ENCODE measurements around the gene ADAP1. TPM values are rescaled to one million over a fixed set of nuclear protein-coding genes. Genes with fewer than 3 reads are reported as not detected.

ADAP1 gene
- total RNA-seq, 4 donors from 2014 or later = 9.1 to 18.8 (median 9.9) TPM

- H3K4me3 ChIP-seq (ENCODE audit: low read depth, poor library complexity, severe bottlenecking) = no peak overlapping the region
- intact Hi-C loops (cut with DNase I; ENCODE audit: low total_unique reads) = no loop called here
- 75 to 78% methylated on average over 10 of the region's 10 CpGs for WGBS, 2 donors
- TF ChIP-seq POLR2A (IDR thresholded peaks at IDR 0.05) = no peak
- DNase-seq (ENCODE audit: low spot score in 2 of 2) = no peak
Measured at GRCh38 chr7:972676-973309, 18.3 kb upstream of the ADAP1 start.

- H3K4me3 ChIP-seq (ENCODE audit: low read depth, poor library complexity, severe bottlenecking) = no peak overlapping the region
- WGBS, 2 donors = 87 to 88% methylated on average over 12 of the region's 12 CpGs
- TF ChIP-seq, protein P1, sequence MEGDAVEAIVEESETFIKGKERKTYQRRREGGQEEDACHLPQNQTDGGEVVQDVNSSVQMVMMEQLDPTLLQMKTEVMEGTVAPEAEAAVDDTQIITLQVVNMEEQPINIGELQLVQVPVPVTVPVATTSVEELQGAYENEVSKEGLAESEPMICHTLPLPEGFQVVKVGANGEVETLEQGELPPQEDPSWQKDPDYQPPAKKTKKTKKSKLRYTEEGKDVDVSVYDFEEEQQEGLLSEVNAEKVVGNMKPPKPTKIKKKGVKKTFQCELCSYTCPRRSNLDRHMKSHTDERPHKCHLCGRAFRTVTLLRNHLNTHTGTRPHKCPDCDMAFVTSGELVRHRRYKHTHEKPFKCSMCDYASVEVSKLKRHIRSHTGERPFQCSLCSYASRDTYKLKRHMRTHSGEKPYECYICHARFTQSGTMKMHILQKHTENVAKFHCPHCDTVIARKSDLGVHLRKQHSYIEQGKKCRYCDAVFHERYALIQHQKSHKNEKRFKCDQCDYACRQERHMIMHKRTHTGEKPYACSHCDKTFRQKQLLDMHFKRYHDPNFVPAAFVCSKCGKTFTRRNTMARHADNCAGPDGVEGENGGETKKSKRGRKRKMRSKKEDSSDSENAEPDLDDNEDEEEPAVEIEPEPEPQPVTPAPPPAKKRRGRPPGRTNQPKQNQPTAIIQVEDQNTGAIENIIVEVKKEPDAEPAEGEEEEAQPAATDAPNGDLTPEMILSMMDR (IDR thresholded peaks at IDR 0.05) = no peak
- no peak for TF ChIP-seq POLR2A (IDR thresholded peaks at IDR 0.05)
- intact Hi-C loops (cut with DNase I; ENCODE audit: low total_unique reads) = no loop called here
- no peak for DNase-seq (ENCODE audit: low spot score in 2 of 2)
Measured at GRCh38 chr7:972110-972509, 17.6 kb upstream of the ADAP1 start.

- intact Hi-C loops (cut with DNase I; ENCODE audit: low total_unique reads) = no loop called here
- WGBS, 2 donors = 76 to 88% methylated on average over 5 to 6 of the region's 6 CpGs
- no peak for DNase-seq (ENCODE audit: low spot score in 2 of 2)
- TF ChIP-seq, protein P1 (IDR thresholded peaks at IDR 0.05) = no peak
- TF ChIP-seq POLR2A (IDR thresholded peaks at IDR 0.05) = no peak
- H3K4me3 ChIP-seq (ENCODE audit: low read depth, poor library complexity, severe bottlenecking) = no peak overlapping the region
Measured at GRCh38 chr7:970744-971143, 16.3 kb upstream of the ADAP1 start.

GRCh38 chr7:969403-969802 lies 14.9 kb upstream of the ADAP1 start:
- H3K4me3 ChIP-seq (ENCODE audit: low read depth, poor library complexity, severe bottlenecking) = no peak overlapping the region
- intact Hi-C loops (cut with DNase I; ENCODE audit: low total_unique reads) = no loop called here
- WGBS, 2 donors = 90 to 94% methylated on average over 11 of the region's 11 CpGs
- no peak for DNase-seq (ENCODE audit: low spot score in 2 of 2)
- no peak for TF ChIP-seq POLR2A (IDR thresholded peaks at IDR 0.05)
- TF ChIP-seq, protein P1 (IDR thresholded peaks at IDR 0.05) = no peak

GRCh38 chr7:968205-969105 lies 14.0 kb upstream of the ADAP1 start:
- 85 to 89% methylated on average over 23 to 24 of the region's 24 CpGs for WGBS, 2 donors
- intact Hi-C loops (cut with DNase I; ENCODE audit: low total_unique reads) = no loop called here
- H3K4me3 ChIP-seq (ENCODE audit: low read depth, poor library complexity, severe bottlenecking) = no peak overlapping the region
- TF ChIP-seq, protein P1 (IDR thresholded peaks at IDR 0.05) = no peak
- TF ChIP-seq POLR2A (IDR thresholded peaks at IDR 0.05) = no peak
- no peak for DNase-seq (ENCODE audit: low spot score in 2 of 2)

DNA sequence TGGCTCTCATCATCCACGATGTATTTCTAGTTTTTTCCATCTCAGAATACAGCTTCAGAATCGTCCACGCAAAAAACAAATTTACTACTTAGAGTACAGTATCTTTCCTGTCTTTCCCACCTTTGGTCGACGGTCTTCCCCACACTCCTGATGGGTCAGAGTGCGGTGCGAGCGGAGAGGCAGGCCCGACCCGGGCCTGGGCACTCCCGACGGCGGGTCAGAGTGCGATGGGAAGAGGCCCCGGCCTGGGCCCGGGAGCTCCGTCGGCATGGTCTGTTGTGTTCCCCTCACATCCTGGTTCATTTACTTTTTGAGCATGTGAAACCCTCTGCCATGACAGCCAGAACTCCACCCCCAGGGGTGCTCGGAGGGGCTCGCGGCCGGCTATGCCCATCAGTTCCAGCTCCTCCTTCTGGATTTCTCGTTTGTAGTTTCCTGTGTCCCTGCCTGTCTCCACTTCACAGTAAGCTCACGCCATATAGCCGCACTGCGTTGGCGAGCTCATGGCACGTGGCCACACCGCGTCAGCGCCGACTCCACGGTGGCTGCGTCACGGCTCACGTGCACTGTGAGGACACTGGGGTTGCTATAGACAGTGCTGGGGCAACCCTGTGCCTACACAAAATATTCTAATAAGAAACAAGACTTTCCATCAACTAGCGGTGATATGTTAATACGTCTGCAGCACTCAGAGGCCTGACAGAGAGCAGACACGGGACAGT lies 13.0 kb upstream of the ADAP1 start:
- TF ChIP-seq, protein P1 (IDR thresholded peaks at IDR 0.05) = no peak
- TF ChIP-seq POLR2A (IDR thresholded peaks at IDR 0.05) = no peak
- WGBS, 2 donors = 90 to 92% methylated on average over 39 of the region's 39 CpGs
- intact Hi-C loops (cut with DNase I; ENCODE audit: low total_unique reads) = no loop called here
- DNase-seq (ENCODE audit: low spot score in 2 of 2) = no peak
- no peak overlapping the region for H3K4me3 ChIP-seq (ENCODE audit: low read depth, poor library complexity, severe bottlenecking)

Measured in lower leg skin (tissue), 4 donors.